HG03095 (cell line): ENCODE results near the gene SLC4A9.

Experiments used
- ATAC-seq: cut with Tn5 transposase; IDR thresholded peaks from one replicate; pipeline ENCODE4 v1.9.1; 2021; ENCODE audit warnings: moderate library complexity; ENCODE audit not compliant: unreplicated experiment

The SLC4A9 gene

GRCh38 chr5:140360101-140360500 is at the start of gene SLC4A9:
TSS of gene SLC4A9 (plus strand) at chr5:140360194. CDS start at chr5:140360237, 43 bp downstream.
- ATAC-seq = no peak

GRCh38 chr5:140310434-140310833 is 49.6 kb upstream of the SLC4A9 start:
- ATAC-seq = no peak

- no peak for ATAC-seq
Measured at GRCh38 chr5:140311011-140311467, 49.0 kb upstream of the SLC4A9 start.

- no peak for ATAC-seq
Measured at GRCh38 chr5:140312067-140312790, 47.8 kb upstream of the SLC4A9 start.

- ATAC-seq = no peak
Measured at GRCh38 chr5:140312791-140313189, 47.2 kb upstream of the SLC4A9 start.

- ATAC-seq = no peak
Measured at GRCh38 chr5:140317859-140318258, 42.1 kb upstream of the SLC4A9 start.

GRCh38 chr5:140318792-140319191 is 41.2 kb upstream of the SLC4A9 start:
- ATAC-seq = no peak

GRCh38 chr5:140319833-140320232 is 40.2 kb upstream of the SLC4A9 start:
- ATAC-seq = no peak

- no peak for ATAC-seq
Measured at GRCh38 chr5:140321796-140322195, 38.2 kb upstream of the SLC4A9 start.

- ATAC-seq = no peak
Measured at GRCh38 chr5:140322751-140323731, 37.0 kb upstream of the SLC4A9 start.

GRCh38 chr5:140324041-140324600 is 35.9 kb upstream of the SLC4A9 start:
- ATAC-seq = no peak

GRCh38 chr5:140324617-140325241 is 35.3 kb upstream of the SLC4A9 start:
- ATAC-seq = no peak

GRCh38 chr5:140325486-140325885 is 34.5 kb upstream of the SLC4A9 start:
- ATAC-seq = no peak

GRCh38 chr5:140327589-140327988 is 32.4 kb upstream of the SLC4A9 start:
- no peak for ATAC-seq

GRCh38 chr5:140328036-140328764 is 31.8 kb upstream of the SLC4A9 start:
- no peak for ATAC-seq

- ATAC-seq = no peak
Measured at GRCh38 chr5:140329739-140330481, 30.1 kb upstream of the SLC4A9 start.

GRCh38 chr5:140331638-140332037 is 28.4 kb upstream of the SLC4A9 start:
- no peak for ATAC-seq

- no peak for ATAC-seq
Measured at GRCh38 chr5:140336388-140336787, 23.6 kb upstream of the SLC4A9 start.

GRCh38 chr5:140337880-140338279 is 22.1 kb upstream of the SLC4A9 start:
- no peak for ATAC-seq

- no peak for ATAC-seq
Measured at GRCh38 chr5:140338336-140338735, 21.7 kb upstream of the SLC4A9 start.
